NCI-H1417 treated with DMSO at 0.1 percent for 48 hours (cell line): ENCODE results near the gene BANK1.

ENCODE experiments used
- DNase-seq: peaks from one replicate; lab custom pipeline; 2025; lab: John Stamatoyannopoulos, UW

The BANK1 gene

GRCh38 chr4:102027961-102028360, 237.4 kb downstream of the BANK1 start:
- DNase-seq, result no peak

GRCh38 chr4:102031406-102031805, 240.9 kb downstream of the BANK1 start:
- no peak for DNase-seq

- DNase-seq, result no peak
These were observed 245.5 kb downstream of the BANK1 start for GRCh38 chr4:102036016-102036415.

DNA sequence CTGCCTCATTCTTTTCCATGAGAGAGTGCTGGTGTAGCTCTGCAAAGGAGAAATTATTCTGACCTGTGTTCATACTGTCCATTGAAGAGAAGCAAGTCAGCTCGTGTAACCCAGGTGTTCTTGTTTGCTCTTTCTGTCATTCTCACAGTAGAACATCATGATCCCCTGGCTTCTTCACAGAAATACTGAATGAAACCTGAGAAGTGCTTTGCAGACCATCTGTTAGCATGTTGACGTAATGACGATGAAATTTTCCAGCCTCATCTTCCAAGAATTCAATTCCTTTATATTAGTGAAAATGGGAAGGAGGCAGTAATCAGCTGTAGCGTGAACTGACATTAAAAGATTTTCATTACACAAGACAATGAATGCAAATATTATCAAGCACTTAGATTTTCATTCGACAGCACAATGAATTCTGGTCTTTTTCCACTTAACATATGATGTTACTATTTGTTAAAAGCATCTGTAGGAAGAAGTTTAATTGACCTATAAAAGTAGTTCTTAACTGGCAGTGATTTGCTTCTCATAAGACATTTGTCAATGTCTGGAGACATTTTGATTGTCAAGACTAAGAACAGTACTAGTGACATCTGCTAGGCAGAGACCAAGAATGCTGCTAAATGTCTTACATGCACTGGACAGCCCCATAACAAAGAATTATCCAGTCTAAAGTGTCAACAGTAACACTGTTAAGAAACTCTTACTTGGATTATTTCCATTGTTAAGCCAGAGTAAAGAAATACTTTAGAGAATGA, 246.3 kb downstream of the BANK1 start:
- no peak for DNase-seq

DNA sequence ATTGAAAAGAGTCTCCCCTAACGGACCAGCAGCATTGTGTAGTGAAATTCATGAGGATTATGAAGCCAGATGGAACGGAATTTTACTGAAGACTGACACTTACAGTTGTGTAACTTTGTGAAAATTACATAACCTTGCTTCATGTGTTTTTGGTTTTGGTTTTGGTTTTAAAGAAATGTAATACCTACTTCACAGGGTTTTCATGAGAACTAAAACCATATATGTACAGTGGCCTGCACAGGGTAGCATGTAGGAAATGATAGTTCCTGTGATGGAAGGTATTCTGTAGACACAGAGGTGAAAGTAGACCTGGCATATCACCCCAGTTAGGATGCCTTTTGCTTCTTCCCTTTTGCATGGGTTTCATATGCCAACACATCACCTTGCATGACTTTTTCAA, 247.0 kb downstream of the BANK1 start:
- no peak for DNase-seq

- DNase-seq, result no peak
These were observed 252.6 kb downstream of the BANK1 start for GRCh38 chr4:102042871-102043802.

DNA sequence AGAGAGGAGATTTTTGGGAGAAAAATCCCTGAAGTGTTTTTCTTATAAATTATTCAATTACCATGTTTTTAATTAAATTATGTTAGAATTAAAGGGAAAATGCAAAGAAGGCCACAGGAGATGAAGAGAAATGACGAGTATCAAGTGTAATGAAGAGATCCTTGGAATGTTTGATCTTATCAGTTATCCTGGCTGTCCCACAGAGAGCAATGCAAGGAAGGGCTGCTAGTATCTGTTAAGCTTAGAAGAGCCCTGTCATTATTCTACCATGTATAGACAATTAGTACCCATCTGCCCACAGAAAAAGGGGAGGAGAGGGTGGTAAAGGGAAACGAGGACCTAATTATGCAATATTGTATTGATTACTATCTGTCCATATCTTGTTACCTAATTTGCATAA, 257.1 kb downstream of the BANK1 start:
- DNase-seq, result no peak

DNA sequence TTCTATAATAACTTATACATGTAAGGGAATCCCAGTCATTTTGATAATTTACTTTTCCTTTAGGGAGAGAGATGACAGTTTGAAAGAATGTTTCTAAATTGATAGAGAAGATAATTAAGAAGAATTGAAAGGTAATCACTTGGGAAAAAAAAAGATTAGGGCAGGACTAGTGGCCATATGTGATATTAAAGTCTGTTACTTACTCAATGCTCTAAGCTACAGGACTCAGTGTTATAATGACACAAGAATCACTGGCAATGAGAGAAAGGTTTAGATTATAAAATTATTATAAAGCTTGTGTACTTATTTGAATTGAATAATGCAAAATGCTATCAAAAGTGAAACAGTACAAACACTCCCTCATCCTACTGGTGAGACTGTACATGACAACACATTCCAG, 265.3 kb downstream of the BANK1 start:
- no peak for DNase-seq

- DNase-seq, result no peak
These were observed 266.6 kb downstream of the BANK1 start for GRCh38 chr4:102057122-102057521.

DNA sequence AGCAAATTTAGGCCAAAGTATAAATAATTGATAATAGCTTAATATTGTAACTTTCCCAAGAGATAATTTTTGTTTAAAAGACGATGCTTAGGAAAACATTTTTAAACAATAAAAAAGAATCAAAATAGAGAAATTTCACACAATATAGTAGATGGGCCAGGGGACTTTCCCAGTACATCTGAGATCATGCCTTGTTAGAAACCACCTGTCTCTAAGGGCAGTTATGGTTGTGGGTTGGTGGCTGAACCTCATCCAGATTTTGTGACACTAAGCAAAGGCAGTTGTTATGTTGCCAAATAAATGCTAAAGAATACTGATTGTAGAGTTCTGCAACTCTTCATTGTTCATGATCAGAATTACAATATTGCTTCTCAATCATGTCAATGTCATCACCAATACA, 270.6 kb downstream of the BANK1 start:
- no peak for DNase-seq

- DNase-seq, result no peak
These were observed 274.4 kb downstream of the BANK1 start for GRCh38 chr4:102064747-102065442.

DNA sequence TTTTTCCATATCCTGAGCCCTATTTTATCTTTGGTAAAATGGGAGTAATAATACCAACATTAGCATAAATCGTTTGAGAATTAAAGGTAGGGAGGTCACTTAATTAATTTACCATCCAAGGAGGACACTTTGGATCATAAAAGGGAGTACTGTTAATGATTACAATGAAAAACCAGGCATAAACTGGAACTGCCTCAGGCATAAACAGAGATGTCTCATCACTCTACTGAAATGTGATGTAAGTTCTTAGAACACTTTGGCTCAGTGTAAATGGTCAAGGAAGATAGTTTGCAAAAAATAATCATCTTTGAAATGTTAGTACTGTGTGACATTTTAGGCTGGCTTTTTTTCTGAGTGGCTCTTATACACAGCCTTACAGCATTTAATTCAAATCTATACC, 286.1 kb downstream of the BANK1 start:
- no peak for DNase-seq

GRCh38 chr4:102080184-102080583, 289.7 kb downstream of the BANK1 start:
- DNase-seq, result no peak

DNA sequence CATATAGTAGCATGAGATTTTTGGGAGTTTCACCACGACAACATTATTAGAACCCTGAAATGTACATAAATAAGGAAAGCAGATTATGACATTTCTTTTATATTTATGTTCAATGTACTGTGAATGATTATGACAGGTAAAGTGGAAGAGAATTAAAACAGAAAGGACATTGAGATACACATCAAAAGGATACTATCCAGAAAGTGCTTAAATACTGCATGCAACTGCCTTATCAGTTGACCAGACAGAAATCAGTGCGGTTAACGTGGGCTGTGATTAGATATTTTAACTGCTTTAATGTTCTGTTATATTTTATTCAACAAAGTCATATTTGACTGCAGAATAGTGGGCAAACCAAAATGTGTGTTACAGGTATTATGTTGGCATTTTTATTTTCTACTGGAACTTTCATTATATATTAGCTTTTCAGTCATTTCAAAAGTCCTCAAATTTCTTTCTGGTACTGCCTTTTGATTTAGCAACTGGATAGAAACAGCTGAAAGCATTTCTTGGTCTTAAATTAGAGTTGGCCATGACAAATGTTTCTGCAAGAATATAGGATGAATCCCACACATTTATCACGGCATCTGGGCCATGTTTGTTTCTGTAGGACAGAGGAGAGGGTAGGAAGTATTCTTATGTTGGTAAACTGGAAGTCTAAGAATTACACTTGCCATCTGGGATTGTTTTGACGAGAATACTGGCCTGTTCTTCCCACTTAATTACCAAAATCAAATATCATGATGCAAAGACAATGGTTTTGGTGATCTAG, 299.5 kb downstream of the BANK1 start:
- DNase-seq, result no peak

DNA sequence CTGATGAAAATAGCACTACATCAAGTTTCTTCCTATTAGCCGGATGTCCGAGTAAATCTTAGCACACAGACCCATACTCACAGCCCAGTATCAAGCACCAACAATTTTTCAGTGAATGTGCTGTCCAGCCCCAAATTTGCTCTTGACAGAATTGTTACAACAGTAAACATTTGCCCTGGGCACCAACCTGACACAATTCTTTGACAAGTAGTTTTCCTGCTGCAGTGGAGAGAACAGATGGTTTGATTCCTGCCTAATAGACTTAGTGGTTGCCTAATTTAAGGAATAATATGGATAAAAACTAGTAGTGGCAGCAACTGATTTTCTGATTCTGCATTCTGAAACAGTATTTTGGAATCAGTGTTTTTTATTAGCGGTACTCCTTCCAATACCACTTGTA, 301.1 kb downstream of the BANK1 start:
- no peak for DNase-seq

- no peak for DNase-seq
These were observed 304.0 kb downstream of the BANK1 start for GRCh38 chr4:102094481-102094880.

DNA sequence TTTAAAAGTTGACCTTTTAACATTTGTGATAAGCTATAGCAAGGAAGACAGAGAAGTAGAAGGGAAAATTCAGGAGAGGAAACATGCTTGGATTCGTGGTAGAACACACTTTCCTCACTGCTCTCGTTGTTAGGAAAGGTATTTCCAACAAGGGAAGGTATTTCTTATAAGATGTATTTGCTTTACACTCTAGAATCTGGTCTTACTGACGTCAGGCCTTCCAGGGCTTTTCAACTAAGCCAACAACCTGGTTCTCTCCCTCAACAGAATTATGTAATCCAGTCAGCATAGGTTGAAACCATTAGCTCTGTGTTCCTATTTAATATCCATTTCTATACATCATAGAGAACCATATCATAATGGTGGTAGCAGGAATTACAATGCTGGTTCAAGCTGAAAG, 312.8 kb downstream of the BANK1 start:
- DNase-seq, result no peak

DNA sequence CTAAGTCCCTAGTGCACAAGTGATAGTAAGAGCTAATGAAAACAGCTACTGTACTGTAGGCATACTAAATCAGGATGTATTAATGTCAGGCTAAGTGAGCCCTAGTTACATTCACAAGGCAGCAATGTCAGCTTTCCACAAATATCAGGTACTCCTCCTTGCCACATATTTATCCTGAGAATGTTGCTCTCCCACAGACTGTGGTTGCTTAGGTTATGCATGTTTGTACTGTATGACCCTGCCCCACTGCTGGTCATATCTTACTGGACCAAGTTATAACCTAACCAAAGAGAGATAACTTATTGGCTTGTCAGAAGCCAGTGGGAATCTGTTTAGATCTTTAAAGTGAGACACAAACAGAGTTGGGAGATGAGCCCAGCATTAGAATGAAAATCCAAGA, 313.7 kb downstream of the BANK1 start:
- no peak for DNase-seq

DNA sequence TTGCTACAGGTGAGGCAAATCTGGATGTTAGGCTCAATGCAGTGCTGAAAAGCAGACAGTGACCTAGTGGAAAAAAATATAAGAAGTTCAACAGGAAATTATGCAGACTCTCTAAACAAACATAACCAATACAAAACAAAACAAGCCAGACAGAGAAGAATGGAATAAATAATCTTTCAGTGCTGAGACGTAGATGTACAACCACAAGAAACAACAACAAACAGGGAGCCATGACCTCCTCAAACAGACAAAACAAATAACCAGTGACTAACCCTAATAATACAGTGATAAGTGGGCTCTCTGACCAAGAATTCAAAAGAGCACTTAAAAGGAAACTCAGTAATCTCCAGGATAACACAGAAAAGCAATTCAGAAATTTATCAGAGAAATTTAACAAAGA, 315.5 kb downstream of the BANK1 start:
- no peak for DNase-seq

DNA sequence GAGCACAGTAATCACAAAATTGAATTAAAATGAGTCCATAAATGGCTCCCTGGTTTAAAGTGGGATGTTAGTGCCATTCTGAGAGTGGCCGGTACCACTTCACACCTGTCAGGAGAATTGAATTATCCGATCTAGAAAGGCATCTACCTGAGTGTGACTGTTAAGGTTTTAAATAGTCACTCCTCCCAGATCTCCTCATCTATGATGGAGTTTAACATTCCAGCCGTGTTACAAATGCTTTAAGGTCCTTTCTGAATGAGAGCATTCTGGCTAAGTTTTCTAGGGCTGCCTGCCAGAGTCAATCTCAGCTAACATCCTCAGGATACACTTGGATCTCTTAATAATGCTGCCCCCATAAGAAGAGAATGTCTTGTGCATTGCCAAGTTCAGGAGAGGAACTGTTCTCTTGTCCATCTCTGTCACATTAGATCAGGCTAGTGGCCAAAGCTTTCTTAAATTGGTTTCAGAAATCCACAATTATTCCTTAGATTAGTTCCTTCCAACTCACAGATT, 323.6 kb downstream of the BANK1 start:
- DNase-seq, result no peak

DNA sequence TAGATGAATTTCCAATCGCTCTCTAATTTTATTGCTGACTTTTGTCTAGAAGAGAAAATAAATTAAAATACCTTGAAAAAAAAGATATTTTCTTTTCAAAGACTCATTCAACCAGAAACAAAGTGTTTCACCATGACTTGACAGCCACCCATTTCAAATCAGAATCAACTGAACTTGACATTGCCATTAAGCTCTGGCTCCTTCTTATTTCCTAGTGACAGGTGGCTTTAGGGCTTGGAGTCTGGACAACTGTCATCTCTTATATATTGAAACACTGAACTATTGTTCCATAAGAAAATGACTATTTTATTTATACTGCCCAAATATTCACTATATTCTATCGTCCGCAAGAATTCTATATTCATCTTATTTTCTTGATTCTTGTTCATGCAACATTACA, 325.6 kb downstream of the BANK1 start:
- DNase-seq, result no peak

DNA sequence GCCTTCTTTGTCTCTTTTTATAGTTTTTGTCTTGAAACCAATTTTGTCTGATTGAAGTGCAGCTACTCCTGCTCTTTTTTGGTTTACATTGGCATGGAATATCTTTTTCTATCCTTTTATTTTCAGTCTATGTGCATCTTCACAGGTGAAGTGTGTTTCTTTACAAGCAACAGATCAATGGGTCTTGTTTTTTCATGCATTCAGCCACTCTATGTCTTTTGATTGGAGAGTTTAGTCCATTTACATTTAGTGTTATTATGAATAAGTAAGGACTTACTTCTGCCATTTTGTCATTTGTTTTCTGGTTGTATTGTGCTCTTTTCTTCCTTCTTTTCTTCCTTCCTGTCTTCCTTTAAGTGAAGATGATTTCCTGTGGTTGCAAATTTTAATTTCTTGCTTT, 330.3 kb downstream of the BANK1 start:
- no peak for DNase-seq
